Tibial nerve (tissue), 4 donors: ENCODE results near the gene KREMEN2. TPM values are rescaled to one million over a fixed set of nuclear protein-coding genes. Genes with fewer than 3 reads are reported as not detected.

Experiments used
- DNase-seq, 2 donors: peaks; one replicate each; pipeline ENCODE4 v3.0.0-alpha.2; 2019; ENCODE audit warnings: low spot score in 2 of 2
- H3K27ac ChIP-seq, 4 donors: fragments of 200-600 bp; sonication (generic) in 3 of 4; one replicate each; pipeline ENCODE4 v1.5.1; 2017 to 2019; ENCODE audit warnings: mild to moderate bottlenecking in 1 of 4
- H3K27me3 ChIP-seq, 2 donors: fragments of 200-600 bp; sonication (generic) in 1 of 2; one replicate each; pipeline versions ENCODE4 v1.5.1 to v1.6.0; 2017 to 2019
- H3K36me3 ChIP-seq, 3 donors: fragments of 200-600 bp; sonication (generic); one replicate each; pipeline ENCODE4 v1.5.1; 2018 to 2019
- H3K4me1 ChIP-seq, 4 donors: fragments of 200-600 bp; sonication (generic) in 3 of 4; one replicate each; pipeline ENCODE4 v1.5.1; 2017 to 2019
- H3K4me3 ChIP-seq, 4 donors: fragments of 200-600 bp; sonication (generic) in 3 of 4; one replicate each; pipeline ENCODE4 v1.5.1; 2017 to 2019; ENCODE audit warnings: mild to moderate bottlenecking in 1 of 4, moderate library complexity in 1 of 4
- H3K9me3 ChIP-seq, 4 donors: fragments of 200-600 bp; sonication (generic) in 3 of 4; one replicate each; pipeline ENCODE4 v1.5.1; 2017 to 2019
- CTCF ChIP-seq, 5 experiments: fragments of 200-600 bp in 3 of 5; fragments of 450-650 bp in 2 of 5; sonication (generic) in 3 of 5; IDR thresholded peaks; one replicate each; pipeline ENCODE4 v1.5.1; 2016 to 2019; ENCODE audit warnings: antibody characterized with exemption in 5 of 5, mild to moderate bottlenecking in 3 of 5, moderate library complexity in 2 of 5
- EP300 ChIP-seq, 2 donors: sonication (generic); formaldehyde crosslinking; IDR thresholded peaks; one replicate each; pipeline ENCODE4 v1.6.1; 2017; ENCODE audit warnings: antibody characterized with exemption in 2 of 2, mild to moderate bottlenecking in 1 of 2
- POLR2A ChIP-seq, 2 donors: fragments of 450-650 bp; IDR thresholded peaks; one replicate each; pipeline ENCODE4 v1.6.1; 2017; ENCODE audit warnings: antibody characterized with exemption in 2 of 2, mild to moderate bottlenecking in 2 of 2, moderate library complexity in 2 of 2
- WGBS, 2 donors: methylation state at CpG; one replicate each; pipeline ENCODE4 v1.1.5; 2018; 5-methylcytosine and 5-hydroxymethylcytosine counted together
- total RNA-seq, 4 donors: library from RNA; depleted of rRNA; stranded (reverse); fragments of >200 nt; gene quantifications; one replicate each; pipeline ENCODE4 v1.1.0, GENCODE V29; 2016

The KREMEN2 gene
- total RNA-seq, 4 donors from 2014 or later = not detected

- WGBS, 2 donors = 84 to 85% methylated on average over 18 to 21 of the region's 35 CpGs
Observed at GRCh38 chr16:2971134-2971984, 7.3 kb downstream of the KREMEN2 start.

GRCh38 chr16:2971985-2972784 lies 8.1 kb downstream of the KREMEN2 start:
- H3K27ac ChIP-seq = no peak overlapping the region
- H3K27me3 ChIP-seq = peaks cover 0 to 16% of the 10 kb centered on the region in 2 donors
- TF ChIP-seq EP300 (IDR thresholded peaks at IDR 0.05) (no peak), POLR2A (IDR thresholded peaks at IDR 0.05) (no peak), CTCF (IDR thresholded peaks at IDR 0.05) (no peak)
- H3K4me1 ChIP-seq = peaks cover 0 to 43% (median 14%) of the 10 kb centered on the region in 4 donors
- H3K9me3 ChIP-seq = no peaks in the 10 kb centered on the region
- no peak overlapping the region for H3K4me3 ChIP-seq
- no peak for DNase-seq
- 64 to 66% methylated on average over 14 to 15 of the region's 15 CpGs for WGBS, 2 donors
- H3K36me3 ChIP-seq = peaks cover 0 to 28% (median 0%) of the 10 kb centered on the region in 3 donors

More at GRCh38 chr16:2971134-2971984, 7.3 kb downstream of the KREMEN2 start:
- Histone ChIP-seq H3K27ac (no peak overlapping the region), H3K4me1 (peaks cover 0 to 51% (median 18%) of the 10 kb centered on the region in 4 donors), H3K4me3 (no peak overlapping the region), H3K9me3 (no peaks in the 10 kb centered on the region), H3K27me3 (peaks cover 0 to 21% of the 10 kb centered on the region in 2 donors), H3K36me3 (peaks cover 0 to 28% (median 0%) of the 10 kb centered on the region in 3 donors)
- TF ChIP-seq CTCF (IDR thresholded peaks at IDR 0.05) (no peak), EP300 (IDR thresholded peaks at IDR 0.05) (no peak), POLR2A (IDR thresholded peaks at IDR 0.05) (no peak)
- no peak for DNase-seq

GRCh38 chr16:2973093-2973492 lies 9.0 kb downstream of the KREMEN2 start:
- TF ChIP-seq POLR2A (IDR thresholded peaks at IDR 0.05) = no peak
- TF ChIP-seq EP300 (IDR thresholded peaks at IDR 0.05) = no peak
- no peak for TF ChIP-seq CTCF (IDR thresholded peaks at IDR 0.05)
- peaks cover 0 to 35% (median 11%) of the 10 kb centered on the region in 4 donors for H3K4me1 ChIP-seq
- no peaks in the 10 kb centered on the region for H3K9me3 ChIP-seq
- H3K36me3 ChIP-seq = peaks cover 0 to 28% (median 0%) of the 10 kb centered on the region in 3 donors
- peaks cover 0 to 15% of the 10 kb centered on the region in 2 donors for H3K27me3 ChIP-seq
- no peak for DNase-seq
- H3K27ac ChIP-seq = no peak overlapping the region
- H3K4me3 ChIP-seq = no peak overlapping the region
- 68 to 71% methylated on average over 5 of the region's 5 CpGs for WGBS, 2 donors

- WGBS, 2 donors = 79 to 95% methylated on average over 8 to 9 of the region's 17 CpGs
- H3K4me3 ChIP-seq = no peak overlapping the region
- no peak overlapping the region for H3K27ac ChIP-seq
- peaks cover 0 to 28% (median 0%) of the 10 kb centered on the region in 3 donors for H3K36me3 ChIP-seq
- peaks cover 0 to 14% of the 10 kb centered on the region in 2 donors for H3K27me3 ChIP-seq
- DNase-seq = no peak
- TF ChIP-seq CTCF (IDR thresholded peaks at IDR 0.05) (no peak), EP300 (IDR thresholded peaks at IDR 0.05) (no peak), POLR2A (IDR thresholded peaks at IDR 0.05) (no peak)
- H3K9me3 ChIP-seq = no peaks in the 10 kb centered on the region
- peaks cover 0 to 28% (median 7%) of the 10 kb centered on the region in 4 donors for H3K4me1 ChIP-seq
Observed at GRCh38 chr16:2973605-2974318, 9.7 kb downstream of the KREMEN2 start.
